Measurements from ENCODE around the gene SLC7A5.

SLC7A5 gene

DNA sequence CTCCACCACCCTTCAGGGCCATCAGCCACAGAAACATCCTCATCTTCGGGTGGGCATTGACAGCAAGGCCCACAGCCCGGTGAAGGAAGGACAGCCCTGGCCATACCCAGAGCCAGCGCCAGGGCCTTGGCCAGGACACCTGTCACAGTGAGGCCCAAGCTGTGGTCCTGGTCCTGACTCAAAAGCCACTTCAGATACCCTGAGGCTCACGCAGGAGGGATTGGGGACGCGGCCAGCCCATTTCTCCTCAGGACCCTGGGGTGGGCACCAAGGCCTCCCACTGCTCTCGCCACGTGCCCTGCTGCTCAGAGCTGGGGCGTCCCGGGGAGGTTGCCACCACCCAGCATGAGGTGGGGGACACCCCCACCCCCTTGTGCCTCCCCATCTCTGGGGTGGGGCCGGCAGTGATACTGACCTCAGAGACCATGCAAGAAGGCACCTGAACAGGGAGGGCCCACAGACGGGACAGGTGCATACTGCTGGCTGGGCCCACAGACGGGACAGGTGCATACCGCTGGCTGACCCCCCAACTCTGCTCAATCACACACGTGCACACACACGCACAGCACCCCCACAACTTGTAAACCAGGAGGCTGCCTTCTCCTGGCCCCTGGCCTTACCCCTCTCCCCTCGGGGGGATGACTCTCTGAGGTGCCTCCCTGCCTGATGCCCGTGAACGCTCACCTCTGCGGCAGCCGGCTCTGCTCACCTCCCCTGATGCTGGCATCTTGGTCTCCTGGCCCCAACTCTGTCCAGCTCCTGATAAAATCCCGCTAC lies 14.2 kb downstream of the SLC7A5 start:
- CTCF ChIA-PET, result no interaction called here
- TF ChIP-seq SUZ12 (IDR thresholded peaks at IDR 0.05) (no peak), HDGF (IDR thresholded peaks at IDR 0.05; ENCODE audit: borderline replicate concordance) (no peak), L3MBTL2 (conservative IDR thresholded peaks at IDR 0.05) (no peak), ZNF384 (IDR thresholded peaks at IDR 0.05) (no peak), TARDBP (IDR thresholded peaks at IDR 0.05) (no peak), FOXK2 (IDR thresholded peaks at IDR 0.05) (no peak), PKNOX1 (IDR thresholded peaks at IDR 0.05) (no peak), BHLHE40 (IDR thresholded peaks at IDR 0.05; ENCODE audit: borderline replicate concordance) (no peak), LEF1 (IDR thresholded peaks at IDR 0.05; ENCODE audit: borderline replicate concordance) (no peak)
- DNase-seq (ENCODE audit: extremely low spot score), result no peak
- POLR2A ChIA-PET, result no interaction called here

GRCh38 chr16:87854053-87854906 lies 15.0 kb downstream of the SLC7A5 start:
- CTCF ChIA-PET, result interaction anchor here (1.1 kb wide), 1 partner anchor 17 kb away, joined by 3 read pairs; no protein-coding TSS in a partner anchor
- POLR2A ChIA-PET, result interaction anchor here (1.7 to 2.9 kb wide), 4 partner anchors 11 to 75 kb away, joined by 3 to 17 read pairs (median 16); partner anchors contain the start of gene SLC7A5
- no peak for DNase-seq (ENCODE audit: extremely low spot score)
- TF ChIP-seq SP1 (IDR thresholded peaks at IDR 0.05) (no peak), ZNF384 (IDR thresholded peaks at IDR 0.05) (no peak), ARNT (IDR thresholded peaks at IDR 0.05) (no peak), FOXA1 (IDR thresholded peaks at IDR 0.05) (no peak), CTBP1 (IDR thresholded peaks at IDR 0.05; ENCODE audit: borderline replicate concordance) (no peak), SUZ12 (IDR thresholded peaks at IDR 0.05) (no peak), FOXM1 (IDR thresholded peaks at IDR 0.05; ENCODE audit: borderline replicate concordance) (no peak), BHLHE40 (IDR thresholded peaks at IDR 0.05; ENCODE audit: borderline replicate concordance) (no peak), L3MBTL2 (conservative IDR thresholded peaks at IDR 0.05) (no peak), ELF4 (IDR thresholded peaks at IDR 0.05) (no peak), FOXK2 (IDR thresholded peaks at IDR 0.05) (no peak)

DNA sequence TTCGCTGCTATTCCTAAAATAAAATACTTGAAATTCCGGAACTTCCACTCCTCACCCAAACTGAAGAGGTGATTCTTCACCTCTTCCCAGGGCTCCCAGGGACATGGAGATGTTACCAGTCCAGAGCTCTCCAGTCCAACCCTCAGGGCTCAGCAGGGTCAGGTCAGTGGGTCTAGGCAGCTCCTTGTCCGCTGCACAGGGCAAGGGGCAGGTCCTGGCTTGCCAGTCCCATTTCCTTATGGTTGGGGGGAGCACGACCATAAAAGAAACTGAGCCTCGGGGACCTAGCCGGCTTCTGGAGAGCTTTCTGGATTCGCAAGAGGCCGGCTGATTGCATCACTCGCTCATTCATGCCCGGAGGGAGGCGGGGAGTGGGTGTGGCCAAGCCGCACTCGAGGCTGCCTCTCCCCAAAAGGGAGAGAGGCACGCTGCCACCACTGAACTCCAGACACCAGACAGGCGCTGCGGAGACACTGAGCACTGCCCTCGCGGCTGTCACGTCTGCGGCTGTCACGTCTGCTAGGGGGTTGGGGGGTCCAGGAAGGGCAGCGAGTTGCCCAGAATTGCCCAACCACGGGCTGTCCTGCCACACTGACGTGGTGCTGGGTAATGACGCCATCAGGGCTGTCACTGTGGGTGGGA lies 15.8 kb downstream of the SLC7A5 start:
- peak; percentile 85 for DNase-seq (ENCODE audit: extremely low spot score)
- POLR2A ChIA-PET, result interaction anchor here (1.5 to 2.9 kb wide), 5 partner anchors 12 to 74 kb away, joined by 3 to 17 read pairs (median 15); partner anchors contain the start of gene SLC7A5

DNA sequence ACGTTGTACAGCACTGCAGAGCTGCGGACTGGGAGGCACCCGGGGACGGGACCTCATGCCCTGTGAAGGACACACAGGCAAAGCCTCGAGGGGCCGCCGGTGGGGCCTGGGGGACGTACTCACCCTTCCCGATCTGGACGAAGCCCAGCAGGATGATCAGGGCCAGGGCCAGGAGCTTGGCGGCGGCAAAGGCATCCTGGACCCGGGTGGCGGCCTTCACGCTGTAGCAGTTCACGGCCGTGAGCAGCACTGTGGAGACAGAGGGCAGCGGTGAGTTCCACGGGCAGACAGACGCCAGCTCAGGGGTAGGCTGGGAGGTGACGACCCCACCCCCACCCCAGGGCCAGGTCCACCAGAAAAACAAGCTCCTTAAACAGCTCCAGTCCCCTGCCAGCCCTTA lies 17.7 kb downstream of the SLC7A5 start:
- POLR2A ChIA-PET, result interaction anchor here (1.4 to 2.9 kb wide), 4 partner anchors 14 to 73 kb away, joined by 3 to 18 read pairs (median 12); partner anchors contain the start of gene SLC7A5
- CTCF ChIA-PET, result interaction anchor here (0.6 to 3.3 kb wide), 3 partner anchors 14 to 193 kb away, joined by 3 to 16 read pairs (median 4); no protein-coding TSS in a partner anchor
- no peak for DNase-seq (ENCODE audit: extremely low spot score)
- TF ChIP-seq FOXA1 (IDR thresholded peaks at IDR 0.05), result no peak
- TF ChIP-seq FOXM1 (IDR thresholded peaks at IDR 0.05; ENCODE audit: borderline replicate concordance), result no peak
- no peak for TF ChIP-seq CTBP1 (IDR thresholded peaks at IDR 0.05; ENCODE audit: borderline replicate concordance)
- TF ChIP-seq PKNOX1 (IDR thresholded peaks at IDR 0.05), result no peak
- no peak for TF ChIP-seq SP1 (IDR thresholded peaks at IDR 0.05)
- TF ChIP-seq TARDBP (IDR thresholded peaks at IDR 0.05), result no peak
- no peak for TF ChIP-seq L3MBTL2 (conservative IDR thresholded peaks at IDR 0.05)
- no peak for TF ChIP-seq NFRKB (IDR thresholded peaks at IDR 0.05)
- TF ChIP-seq ARNT (IDR thresholded peaks at IDR 0.05), result no peak
- no peak for TF ChIP-seq FOXK2 (IDR thresholded peaks at IDR 0.05)
- TF ChIP-seq HDGF (IDR thresholded peaks at IDR 0.05; ENCODE audit: borderline replicate concordance), result no peak
- TF ChIP-seq BHLHE40 (IDR thresholded peaks at IDR 0.05; ENCODE audit: borderline replicate concordance), result no peak
- no peak for TF ChIP-seq ZNF384 (IDR thresholded peaks at IDR 0.05)
- no peak for TF ChIP-seq SUZ12 (IDR thresholded peaks at IDR 0.05)
- TF ChIP-seq ELF4 (IDR thresholded peaks at IDR 0.05), result no peak
- no peak for TF ChIP-seq LEF1 (IDR thresholded peaks at IDR 0.05; ENCODE audit: borderline replicate concordance)

More for the DNA sequence above, 15.8 kb downstream of the SLC7A5 start:
- CTCF ChIA-PET, result interaction anchor here (1.1 kb wide), 1 partner anchor 18 kb away, joined by 3 read pairs; no protein-coding TSS in a partner anchor
- no peak for TF ChIP-seq ZNF384 (IDR thresholded peaks at IDR 0.05)
- no peak for TF ChIP-seq FOXK2 (IDR thresholded peaks at IDR 0.05)
- no peak for TF ChIP-seq SP1 (IDR thresholded peaks at IDR 0.05)
- TF ChIP-seq ARNT (IDR thresholded peaks at IDR 0.05), result peak; percentile 99

GRCh38 chr16:87851141-87851587 lies 18.1 kb downstream of the SLC7A5 start:
- ChIA-PET POLR2A (interaction anchor here (1.4 to 2.9 kb wide), 4 partner anchors 14 to 72 kb away, joined by 3 to 18 read pairs (median 12); partner anchors contain the start of gene SLC7A5), CTCF (interaction anchor here (0.6 to 3.3 kb wide), 2 partner anchors 20 to 193 kb away, joined by 3 to 16 read pairs; no protein-coding TSS in a partner anchor)
- no peak for DNase-seq (ENCODE audit: extremely low spot score)
- TF ChIP-seq HDGF (IDR thresholded peaks at IDR 0.05; ENCODE audit: borderline replicate concordance) (no peak), TARDBP (IDR thresholded peaks at IDR 0.05) (no peak), NFRKB (IDR thresholded peaks at IDR 0.05) (no peak), L3MBTL2 (conservative IDR thresholded peaks at IDR 0.05) (no peak), ELF4 (IDR thresholded peaks at IDR 0.05) (no peak), PKNOX1 (IDR thresholded peaks at IDR 0.05) (no peak), BHLHE40 (IDR thresholded peaks at IDR 0.05; ENCODE audit: borderline replicate concordance) (no peak), ZNF384 (IDR thresholded peaks at IDR 0.05) (no peak)

Measured in HEK293T (cell line).